ENCODE measurements around the gene WBP2. TPM values are rescaled to one million over a fixed set of nuclear protein-coding genes. Genes with fewer than 3 reads are reported as not detected.

WBP2 gene
- total and polyA plus RNA-seq, 2 of the 13 experiments (the other 11 are each of a cell fraction or from before 2014, with no cell fraction given), result 29.2 to 29.5 TPM

GRCh38 chr17:75876938-75877751, 22.0 kb upstream of the WBP2 start (continued):
- TF ChIP-seq ELF3 (CRISPR knock-in tag; IDR thresholded peaks at IDR 0.05), result peak; percentile 35; the same call in 1 of the 2 replicates
- TF ChIP-seq ZNF205 (CRISPR knock-in tag; IDR thresholded peaks at IDR 0.05), result no peak
- TF ChIP-seq, protein P1, sequence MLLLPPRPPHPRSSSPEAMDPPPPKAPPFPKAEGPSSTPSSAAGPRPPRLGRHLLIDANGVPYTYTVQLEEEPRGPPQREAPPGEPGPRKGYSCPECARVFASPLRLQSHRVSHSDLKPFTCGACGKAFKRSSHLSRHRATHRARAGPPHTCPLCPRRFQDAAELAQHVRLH (CRISPR knock-in tag; IDR thresholded peaks at IDR 0.05; ENCODE audit: borderline replicate concordance, low read depth), result no peak; the same call in 1 of the 2 replicates
- TF ChIP-seq, protein P2, sequence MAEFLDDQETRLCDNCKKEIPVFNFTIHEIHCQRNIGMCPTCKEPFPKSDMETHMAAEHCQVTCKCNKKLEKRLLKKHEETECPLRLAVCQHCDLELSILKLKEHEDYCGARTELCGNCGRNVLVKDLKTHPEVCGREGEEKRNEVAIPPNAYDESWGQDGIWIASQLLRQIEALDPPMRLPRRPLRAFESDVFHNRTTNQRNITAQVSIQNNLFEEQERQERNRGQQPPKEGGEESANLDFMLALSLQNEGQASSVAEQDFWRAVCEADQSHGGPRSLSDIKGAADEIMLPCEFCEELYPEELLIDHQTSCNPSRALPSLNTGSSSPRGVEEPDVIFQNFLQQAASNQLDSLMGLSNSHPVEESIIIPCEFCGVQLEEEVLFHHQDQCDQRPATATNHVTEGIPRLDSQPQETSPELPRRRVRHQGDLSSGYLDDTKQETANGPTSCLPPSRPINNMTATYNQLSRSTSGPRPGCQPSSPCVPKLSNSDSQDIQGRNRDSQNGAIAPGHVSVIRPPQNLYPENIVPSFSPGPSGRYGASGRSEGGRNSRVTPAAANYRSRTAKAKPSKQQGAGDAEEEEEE (CRISPR knock-in tag; IDR thresholded peaks at IDR 0.05; ENCODE audit: borderline replicate concordance), result 0 out of 2 replicates have a peak, but pooled peaks have one; percentile 13
- peak; percentile 46 for TF ChIP-seq TEAD3 (CRISPR knock-in tag; optimal IDR thresholded peaks at IDR 0.05; ENCODE audit: borderline replicate concordance)
- TF ChIP-seq, protein P3, sequence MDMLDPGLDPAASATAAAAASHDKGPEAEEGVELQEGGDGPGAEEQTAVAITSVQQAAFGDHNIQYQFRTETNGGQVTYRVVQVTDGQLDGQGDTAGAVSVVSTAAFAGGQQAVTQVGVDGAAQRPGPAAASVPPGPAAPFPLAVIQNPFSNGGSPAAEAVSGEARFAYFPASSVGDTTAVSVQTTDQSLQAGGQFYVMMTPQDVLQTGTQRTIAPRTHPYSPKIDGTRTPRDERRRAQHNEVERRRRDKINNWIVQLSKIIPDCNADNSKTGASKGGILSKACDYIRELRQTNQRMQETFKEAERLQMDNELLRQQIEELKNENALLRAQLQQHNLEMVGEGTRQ (IDR thresholded peaks at IDR 0.05; ENCODE audit: low read depth, low read length), result no peak
- TF ChIP-seq, protein P3 (CRISPR knock-in tag; IDR thresholded peaks at IDR 0.05; ENCODE audit: borderline replicate concordance), result 0 out of 2 replicates have a peak, but pooled peaks have one; percentile 23
- no peak; the same call in 1 of the 2 replicates for TF ChIP-seq SMAD1 (CRISPR knock-in tag; IDR thresholded peaks at IDR 0.05; ENCODE audit: borderline replicate concordance, low read depth)
- no peak; the same call in 1 of the 2 replicates for TF ChIP-seq GATAD1 (CRISPR knock-in tag; IDR thresholded peaks at IDR 0.05)
- peak; percentile 45; the same call in 1 of the 2 replicates for TF ChIP-seq RFXAP (CRISPR knock-in tag; IDR thresholded peaks at IDR 0.05; ENCODE audit: borderline replicate concordance)
- no peak for TF ChIP-seq HMG20B (CRISPR knock-in tag; conservative IDR thresholded peaks at IDR 0.05)
- TF ChIP-seq RFXANK (CRISPR knock-in tag; IDR thresholded peaks at IDR 0.05), result no peak
- no peak for TF ChIP-seq ZSCAN30 (CRISPR knock-in tag; IDR thresholded peaks at IDR 0.05)
- TF ChIP-seq, protein P4, sequence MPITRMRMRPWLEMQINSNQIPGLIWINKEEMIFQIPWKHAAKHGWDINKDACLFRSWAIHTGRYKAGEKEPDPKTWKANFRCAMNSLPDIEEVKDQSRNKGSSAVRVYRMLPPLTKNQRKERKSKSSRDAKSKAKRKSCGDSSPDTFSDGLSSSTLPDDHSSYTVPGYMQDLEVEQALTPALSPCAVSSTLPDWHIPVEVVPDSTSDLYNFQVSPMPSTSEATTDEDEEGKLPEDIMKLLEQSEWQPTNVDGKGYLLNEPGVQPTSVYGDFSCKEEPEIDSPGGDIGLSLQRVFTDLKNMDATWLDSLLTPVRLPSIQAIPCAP (CRISPR knock-in tag; IDR thresholded peaks at IDR 0.05; ENCODE audit: low read depth), result no peak
- no peak; the same call in 1 of the 2 replicates for TF ChIP-seq ZNF432 (CRISPR knock-in tag; IDR thresholded peaks at IDR 0.05; ENCODE audit: borderline replicate concordance)
- TF ChIP-seq TFDP2 (CRISPR knock-in tag; IDR thresholded peaks at IDR 0.05), result no peak
- TF ChIP-seq SRSF9 (IDR thresholded peaks at IDR 0.05; ENCODE audit: borderline replicate concordance, insufficient read depth, low read depth, low read length, poor library complexity, severe bottlenecking), result no peak
- no peak; the same call in 1 of the 2 replicates for TF ChIP-seq ARNTL (CRISPR knock-in tag; IDR thresholded peaks at IDR 0.05)
- TF ChIP-seq SRY (CRISPR knock-in tag; IDR thresholded peaks at IDR 0.05), result 0 out of 2 replicates have a peak, but pooled peaks have one; percentile 5

Measured in HepG2 (cell line).